HCT116 (cell line): ENCODE results near the gene NETO1.

Experiments
- CTCF ChIP-seq, 3 experiments: fragments of 200-600 bp in 1 of 3; sonication (generic) in 1 of 3; IDR thresholded peaks in 2 of 3; conservative IDR thresholded peaks in 1 of 3; 2 replicates each; pipeline ENCODE4 v1.5.1; 2012 to 2017; ENCODE audit warnings: low read depth in 2 of 3, low read length in 2 of 3, antibody characterized with exemption in 1 of 3, borderline replicate concordance in 1 of 3, control low read depth in 1 of 3, mild to moderate bottlenecking in 1 of 3, mixed read lengths in 1 of 3, mixed run types in 1 of 3, moderate library complexity in 1 of 3; ENCODE audit not compliant: insufficient read depth in 1 of 3
- MAX ChIP-seq: IDR thresholded peaks from 2 replicates; pipeline ENCODE4 v1.6.1; 2012
- POLR2A ChIP-seq: IDR thresholded peaks from 2 replicates; pipeline ENCODE4 v1.7.0; 2011; ENCODE audit warnings: borderline replicate concordance; ENCODE audit not compliant: insufficient read depth, insufficient read length; ENCODE audit errors: extremely low read depth
- REST ChIP-seq: IDR thresholded peaks from 2 replicates; pipeline ENCODE4 v1.6.1; 2012; ENCODE audit warnings: low read depth

GRCh38 chr18:72820571-72820970 is 47.2 kb downstream of the NETO1 start:
- TF ChIP-seq REST (no peak), CTCF (IDR thresholded peaks at IDR 0.05 in 2 of 3, conservative IDR thresholded peaks at IDR 0.05 in 1 of 3; ENCODE audit: borderline replicate concordance in 1 of 3, insufficient read depth in 1 of 3, low read depth in 2 of 3, low read length in 2 of 3) (no peak), POLR2A (no peak), MAX (no peak)
